ENCODE data around the gene IRX2.

The IRX2 gene

DNA sequence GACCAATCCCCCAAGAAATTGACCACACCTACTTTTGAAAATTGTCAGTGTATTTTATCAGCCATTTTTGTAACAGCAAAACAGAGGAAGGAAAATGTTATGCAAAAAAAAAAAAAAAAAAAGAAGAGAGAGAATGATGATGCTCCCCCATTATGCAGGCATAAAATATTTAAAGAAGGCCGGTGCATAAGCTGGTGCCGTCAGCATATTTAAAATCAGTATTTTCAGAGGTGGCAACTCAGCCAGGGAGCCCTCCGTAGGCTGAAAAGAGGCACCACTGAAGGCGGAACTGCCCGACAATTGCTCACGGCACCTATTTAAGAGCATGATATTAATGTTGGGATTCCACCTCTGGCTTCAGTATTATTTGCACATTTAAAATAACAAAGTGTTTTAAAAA, 33.4 kb downstream of the IRX2 start:
- no peak for DNase-seq (ENCODE audit: low spot score)

DNA sequence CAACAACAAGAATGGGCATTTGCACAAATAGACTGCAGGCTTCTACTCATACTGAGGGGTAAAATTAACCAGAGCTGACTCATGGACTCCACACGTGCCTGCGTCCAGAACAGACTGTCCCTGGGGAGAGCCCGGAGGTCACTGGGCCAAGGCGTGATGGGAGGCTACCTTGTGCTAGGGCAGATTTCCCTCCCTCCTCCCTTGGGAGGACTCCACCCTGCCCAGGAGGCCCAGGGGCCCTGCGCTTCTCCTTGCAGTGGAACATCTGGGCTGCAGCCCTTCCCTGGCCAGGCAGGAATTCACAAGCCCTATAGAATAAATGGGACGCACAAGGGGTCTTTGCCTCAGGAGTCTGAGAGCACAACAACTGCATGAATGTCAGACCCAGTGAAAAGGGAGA, 35.6 kb downstream of the IRX2 start:
- DNase-seq (ENCODE audit: low spot score) = no peak

DNA sequence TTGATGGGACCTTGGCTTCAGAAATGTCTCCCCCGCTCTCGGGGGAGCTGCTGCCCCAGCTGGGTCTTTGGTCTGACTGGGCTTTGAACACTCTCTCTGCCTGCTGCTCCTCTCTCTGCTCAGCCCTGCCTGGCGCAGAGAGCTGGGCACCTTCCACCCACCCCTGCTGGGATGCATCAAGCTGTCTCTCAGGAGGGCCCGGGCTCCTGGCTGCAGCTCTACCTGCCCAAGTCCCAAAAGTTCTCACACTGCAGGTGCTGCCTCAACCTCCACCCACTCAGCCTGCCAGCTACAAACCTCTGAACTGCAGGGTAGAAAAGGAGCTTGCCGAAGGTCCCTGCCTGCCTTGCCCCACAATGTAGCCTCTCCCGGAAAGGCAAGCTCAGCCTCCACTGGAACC, 36.7 kb downstream of the IRX2 start:
- DNase-seq (ENCODE audit: low spot score) = no peak

DNA sequence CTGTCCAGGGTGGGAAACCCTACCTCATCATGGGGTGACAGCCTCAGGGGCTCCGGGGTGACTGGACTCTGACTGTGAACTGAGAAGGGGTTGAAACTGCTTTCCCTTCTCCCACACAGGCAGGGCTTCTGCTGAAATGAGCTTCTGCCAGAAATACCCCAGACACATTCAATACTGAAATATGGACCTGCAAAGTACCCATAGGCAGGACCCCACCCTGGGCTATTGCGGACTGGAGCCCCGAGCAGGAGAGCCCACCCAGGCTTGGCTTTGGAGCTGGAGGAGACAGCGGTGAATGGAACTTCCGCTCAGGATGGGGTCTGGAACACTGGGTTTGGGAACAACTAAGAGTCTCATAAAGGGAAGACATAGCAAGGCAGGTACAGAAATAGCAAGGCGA, 37.5 kb downstream of the IRX2 start:
- DNase-seq (ENCODE audit: low spot score) = no peak

DNA sequence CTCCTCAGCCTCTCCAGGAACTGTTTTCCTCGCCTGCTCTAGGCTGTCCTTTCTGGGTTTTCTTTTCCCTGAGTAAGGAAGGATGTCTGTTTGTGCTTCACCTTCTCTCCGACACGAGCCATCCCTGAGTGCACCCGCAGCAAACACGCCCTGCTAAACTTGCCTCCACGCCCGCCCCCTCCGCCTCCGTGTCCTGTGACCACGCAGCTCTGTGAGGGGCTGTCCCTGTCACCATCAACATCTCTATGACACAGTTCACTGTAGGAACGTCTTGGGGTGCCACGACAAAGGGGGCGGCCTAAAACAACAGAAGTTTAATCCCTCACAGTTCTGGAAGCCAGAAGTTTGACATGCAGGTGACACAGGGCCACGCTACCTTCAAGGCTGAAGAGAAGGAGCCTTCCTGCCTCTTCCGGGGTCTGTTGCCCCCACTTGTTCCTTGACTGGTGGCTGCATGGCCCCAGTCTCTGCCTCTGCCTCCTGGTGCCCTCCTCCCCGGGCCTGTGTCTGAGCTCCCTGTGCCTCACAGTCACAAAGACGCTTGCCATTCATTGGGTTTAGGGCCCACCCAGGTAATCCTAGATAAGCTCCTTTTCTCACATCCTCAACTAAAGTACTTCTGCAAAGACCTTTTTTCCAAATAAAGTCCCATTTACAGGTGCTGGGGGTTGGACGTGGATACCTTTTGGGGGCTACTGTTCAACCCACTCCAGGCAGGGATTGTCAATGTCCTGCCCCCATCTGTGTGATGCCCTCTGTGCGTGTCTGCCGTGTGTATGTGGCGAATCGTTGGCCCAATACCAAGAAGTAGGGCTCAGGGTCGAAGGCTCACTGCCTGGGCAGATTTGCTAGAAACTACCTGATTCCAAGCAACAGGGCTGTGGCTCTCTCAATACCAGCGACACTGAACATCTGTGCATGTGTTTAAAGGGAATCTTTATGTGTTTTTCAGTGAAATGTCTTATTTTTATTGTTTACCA, 39.7 kb downstream of the IRX2 start:
- DNase-seq (ENCODE audit: low spot score) = no peak

DNA sequence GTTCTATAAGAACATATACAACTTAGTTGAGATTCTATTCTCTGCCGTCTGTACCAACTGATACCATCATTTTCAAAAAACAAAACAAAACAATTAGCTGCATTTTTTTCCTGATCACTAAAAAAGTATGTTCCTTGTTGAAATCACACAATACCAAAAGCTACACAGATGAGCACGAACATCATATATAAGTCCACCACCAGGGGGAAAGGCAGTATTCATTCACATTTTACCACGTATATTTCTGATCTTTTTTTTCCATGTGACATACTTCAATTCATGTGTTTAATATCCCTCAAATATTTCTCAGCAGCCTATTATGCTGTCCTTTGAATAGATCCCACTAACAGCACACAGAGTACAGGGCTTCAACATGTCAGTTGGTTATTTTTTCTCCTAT, 40.6 kb downstream of the IRX2 start:
- peak; percentile 20 for DNase-seq (ENCODE audit: low spot score)

DNA sequence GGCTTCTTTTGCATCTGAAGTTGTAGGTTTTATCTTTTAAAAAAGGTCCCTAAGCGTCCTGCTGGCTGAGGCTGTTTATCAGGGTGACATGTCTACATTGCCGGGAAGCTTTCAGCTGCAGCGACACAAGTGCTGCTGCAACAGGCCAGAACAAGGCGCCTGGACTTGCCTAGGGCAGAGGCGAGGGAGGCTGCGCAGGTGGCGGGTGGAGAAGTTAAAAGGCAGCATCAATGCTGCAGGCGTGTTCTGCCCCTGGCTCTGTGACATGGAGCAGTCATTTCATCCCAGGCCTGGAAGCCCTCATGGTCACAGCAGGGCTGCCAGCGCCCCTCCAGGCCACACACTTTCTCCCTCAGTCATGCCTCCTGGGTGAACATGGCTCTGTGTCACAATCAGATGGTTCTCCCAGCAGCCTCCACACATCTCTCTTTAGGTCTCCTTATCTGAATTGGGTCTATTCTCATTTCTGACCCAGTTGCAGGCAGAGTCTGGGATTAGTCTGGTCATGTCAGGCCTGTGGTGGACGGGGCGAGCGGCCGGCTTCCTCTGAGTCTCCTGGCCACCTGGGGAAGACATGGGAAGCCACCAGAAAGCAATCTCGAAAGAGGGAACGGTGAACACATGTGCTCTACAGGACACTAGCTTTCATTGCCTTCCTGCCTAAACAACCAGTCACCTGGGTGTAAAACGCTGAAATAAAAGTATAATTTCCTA, 41.3 kb downstream of the IRX2 start:
- no peak for DNase-seq (ENCODE audit: low spot score)

DNA sequence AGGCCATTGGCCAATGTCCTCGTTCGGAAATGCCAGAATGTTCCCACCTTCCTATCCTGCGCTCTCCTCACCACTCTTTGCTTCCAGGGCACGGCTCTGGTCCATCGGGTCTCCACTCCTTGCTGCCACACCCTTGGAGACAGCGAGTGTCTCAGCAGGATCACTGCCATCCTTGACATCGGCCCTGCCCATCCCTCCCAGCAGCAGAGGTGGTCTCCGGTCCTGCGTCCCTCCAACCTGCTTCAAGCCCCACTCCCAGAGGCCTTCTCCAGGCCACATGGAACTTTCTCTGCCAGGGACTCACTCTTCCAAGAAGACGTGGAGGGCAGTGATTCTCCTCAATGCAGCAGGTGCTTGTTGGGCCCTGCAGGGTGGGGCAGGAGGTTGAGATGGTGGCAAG, 42.7 kb downstream of the IRX2 start:
- DNase-seq (ENCODE audit: low spot score) = no peak

DNA sequence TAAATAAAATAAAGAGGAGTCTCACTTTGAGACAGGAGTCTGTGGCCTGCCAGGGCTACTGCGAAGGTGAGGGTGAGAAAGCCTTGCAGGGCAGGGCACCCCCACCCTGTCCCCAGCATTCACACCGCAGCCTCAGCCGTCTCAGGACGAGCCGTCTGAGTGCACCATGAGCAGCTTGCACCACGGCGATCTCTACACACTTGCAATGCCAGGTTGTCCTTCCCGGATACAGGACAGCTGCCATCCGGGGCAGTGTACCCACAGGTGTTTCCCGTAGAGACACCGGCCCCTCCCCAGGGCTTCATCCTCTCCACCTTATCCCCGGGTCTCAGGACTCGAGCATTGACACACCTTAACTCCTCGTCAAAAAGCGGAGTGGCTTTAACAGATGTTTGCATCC, 43.3 kb downstream of the IRX2 start:
- DNase-seq (ENCODE audit: low spot score) = no peak

DNA sequence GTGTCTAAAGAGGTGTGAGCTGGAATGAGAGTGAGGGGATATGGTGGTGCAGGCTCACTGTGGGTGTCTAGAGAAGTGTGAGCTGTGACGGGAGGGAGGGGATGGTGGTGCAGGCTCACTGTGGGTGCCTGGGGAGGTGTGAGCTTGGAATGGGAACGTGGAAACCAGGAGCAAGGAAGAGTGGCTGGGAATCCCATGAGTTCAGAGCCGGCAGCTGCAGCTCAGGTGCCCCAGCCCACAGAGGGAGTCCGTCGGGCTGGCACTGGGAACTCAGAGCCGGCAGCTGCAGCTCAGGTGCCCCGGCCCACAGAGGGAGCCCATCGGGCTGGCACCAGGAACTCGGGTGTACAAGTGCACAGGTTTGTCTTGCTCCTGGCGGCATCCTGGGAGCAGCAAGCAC, 45.6 kb downstream of the IRX2 start:
- DNase-seq (ENCODE audit: low spot score) = no peak

DNA sequence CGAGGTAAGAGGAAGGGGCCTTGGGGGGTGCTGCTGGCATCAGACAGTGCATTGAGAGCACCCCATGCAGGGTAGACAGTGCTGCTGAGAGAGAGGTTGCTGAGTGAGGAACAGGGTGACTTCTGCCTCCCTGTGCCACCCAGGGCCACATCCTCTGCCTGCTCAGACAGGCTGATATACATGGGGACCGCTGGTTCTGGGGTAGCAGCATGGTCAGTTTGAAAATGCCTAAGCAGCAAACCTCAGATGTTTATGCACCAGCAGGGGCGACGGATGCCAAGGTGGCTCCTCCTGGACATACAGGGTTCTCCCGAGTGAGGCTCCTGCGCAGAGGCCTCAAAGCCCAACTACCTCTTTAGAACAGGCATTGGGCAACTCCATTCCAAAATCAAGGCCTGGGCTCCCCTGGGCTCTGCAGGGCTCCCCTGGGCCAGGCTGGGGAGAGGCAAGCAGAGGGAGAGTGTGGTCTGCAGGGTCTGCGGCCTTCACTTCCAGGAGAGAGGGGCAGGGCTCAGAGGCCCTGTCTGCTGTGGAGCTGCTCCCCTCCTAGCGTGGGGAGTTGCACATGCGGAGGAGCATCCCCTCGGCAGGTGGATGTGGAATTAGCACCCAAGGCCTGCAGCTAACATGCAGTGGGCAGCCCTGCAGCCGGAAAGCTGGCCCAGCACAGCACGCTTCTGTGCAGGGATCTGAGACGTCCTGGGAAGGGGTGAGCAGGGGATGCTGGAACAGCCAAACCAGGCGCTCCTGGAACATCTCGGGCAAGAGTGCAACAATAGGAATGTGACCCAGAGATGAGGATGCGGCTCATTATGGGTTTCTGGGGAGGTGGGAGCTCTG, 46.5 kb downstream of the IRX2 start:
- no peak for DNase-seq (ENCODE audit: low spot score)

DNA sequence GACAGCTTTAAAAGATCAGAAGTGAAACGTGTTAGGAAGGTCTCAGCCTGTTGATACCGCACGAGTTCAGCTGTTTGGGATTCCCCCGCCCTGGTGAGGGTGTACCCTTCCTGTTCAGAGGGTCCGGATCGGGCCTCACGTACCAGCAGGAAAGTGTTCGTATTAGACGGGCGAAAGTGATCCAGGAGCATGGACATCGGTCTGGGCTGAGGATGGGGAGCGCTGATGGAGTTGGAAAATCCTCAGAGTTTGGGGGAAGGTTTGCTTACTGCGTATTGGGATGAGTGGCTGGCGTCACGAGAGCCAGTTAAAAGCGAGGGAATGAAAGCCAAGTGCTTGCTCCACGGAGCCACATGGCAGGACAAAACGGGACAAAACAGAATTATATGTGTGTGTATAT, 47.4 kb downstream of the IRX2 start:
- DNase-seq (ENCODE audit: low spot score) = no peak

DNA sequence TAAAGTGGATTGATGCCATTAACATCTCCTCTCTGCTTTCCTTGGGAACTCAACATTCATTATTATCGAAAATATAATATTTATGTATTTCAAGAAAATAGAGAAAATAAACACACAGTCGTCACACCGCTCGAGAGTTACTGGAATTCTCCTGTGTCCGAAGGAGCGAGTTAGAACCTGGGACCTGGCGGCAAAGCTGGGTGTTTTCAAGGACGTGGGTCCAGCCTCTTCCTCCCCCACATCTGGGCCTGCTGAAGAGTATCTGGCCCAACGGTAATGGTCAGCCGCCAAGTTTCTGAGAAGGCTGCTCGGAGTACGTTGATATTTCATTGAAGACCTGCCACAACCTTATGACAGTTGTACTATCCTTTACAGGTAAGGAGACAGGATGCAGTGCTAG, 47.9 kb downstream of the IRX2 start:
- no peak for DNase-seq (ENCODE audit: low spot score)

DNA sequence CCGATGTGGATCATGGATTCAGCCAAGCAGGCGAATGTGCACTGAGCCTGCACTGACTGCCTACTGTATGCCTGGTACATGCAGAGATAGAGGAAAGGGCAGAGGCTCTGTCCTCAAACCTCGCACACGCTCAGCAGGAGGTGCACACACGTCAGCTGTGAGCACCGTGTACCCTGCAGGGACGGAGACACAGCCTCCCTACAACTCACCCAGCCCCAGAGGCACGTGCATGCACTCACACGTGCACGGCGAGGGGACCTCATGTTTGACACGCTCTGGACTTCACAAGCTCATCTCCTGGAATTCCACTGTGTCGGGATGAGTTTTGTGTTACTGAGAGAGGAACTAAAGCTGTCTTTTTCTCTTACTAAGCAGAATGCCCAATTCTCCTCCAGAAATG, 48.4 kb downstream of the IRX2 start:
- no peak for DNase-seq (ENCODE audit: low spot score)

DNA sequence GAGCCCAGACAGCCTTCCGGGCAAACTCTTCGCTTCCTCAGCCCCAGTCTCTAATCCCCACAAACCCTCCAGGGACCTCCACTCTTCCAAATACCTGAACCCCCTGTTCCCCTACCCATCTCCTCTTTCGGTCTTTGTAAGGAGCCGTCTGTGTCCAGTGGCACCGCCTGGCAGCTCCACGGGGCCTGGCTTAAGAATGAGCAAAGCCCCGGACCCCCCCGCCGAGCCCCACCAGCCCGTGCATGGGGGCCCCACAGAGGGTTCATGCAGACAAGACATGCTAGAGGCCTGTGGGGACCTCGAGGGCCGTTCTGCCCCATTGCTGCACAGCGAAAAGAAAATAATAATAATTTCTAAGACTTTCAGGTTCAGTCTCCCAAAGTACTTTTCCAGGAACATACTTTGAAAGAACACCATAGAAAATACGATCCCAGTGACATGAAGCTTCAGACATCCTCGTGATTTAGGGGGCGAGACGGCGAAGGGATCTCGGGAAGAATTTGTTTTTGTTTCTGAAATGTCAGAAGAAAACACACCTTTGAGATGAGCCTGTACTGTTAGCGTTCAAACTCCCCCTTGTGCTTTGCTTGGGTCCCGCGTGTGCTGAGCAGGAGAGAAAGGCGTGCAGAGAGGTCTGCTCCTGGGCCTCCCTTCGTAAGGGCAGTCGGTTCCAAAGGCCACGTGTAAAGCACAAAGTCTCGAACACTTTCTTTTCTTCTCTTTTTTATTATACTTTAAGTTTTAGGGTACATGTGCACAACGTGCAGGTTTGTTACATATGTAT, 49.2 kb downstream of the IRX2 start:
- DNase-seq (ENCODE audit: low spot score) = no peak

DNA sequence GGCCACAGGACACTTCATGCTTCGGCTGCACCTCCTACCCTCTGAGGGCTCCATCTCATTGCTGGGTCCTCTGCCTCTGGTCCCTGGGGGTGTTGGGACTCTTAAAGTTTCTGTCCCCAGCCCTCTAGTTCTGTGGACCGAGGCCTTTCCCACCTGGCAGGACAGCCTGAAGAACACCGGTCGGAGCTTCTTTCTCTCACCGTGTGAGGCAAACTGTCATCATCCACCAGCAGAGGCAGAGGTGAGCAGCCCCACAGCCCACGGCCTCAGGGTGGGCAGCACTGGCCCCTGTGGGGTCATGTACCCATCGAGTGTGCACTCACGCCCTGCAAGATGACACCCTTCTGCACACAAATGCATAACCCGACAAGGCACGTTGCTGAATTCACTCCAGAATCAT, 49.9 kb downstream of the IRX2 start:
- no peak for DNase-seq (ENCODE audit: low spot score)

DNA sequence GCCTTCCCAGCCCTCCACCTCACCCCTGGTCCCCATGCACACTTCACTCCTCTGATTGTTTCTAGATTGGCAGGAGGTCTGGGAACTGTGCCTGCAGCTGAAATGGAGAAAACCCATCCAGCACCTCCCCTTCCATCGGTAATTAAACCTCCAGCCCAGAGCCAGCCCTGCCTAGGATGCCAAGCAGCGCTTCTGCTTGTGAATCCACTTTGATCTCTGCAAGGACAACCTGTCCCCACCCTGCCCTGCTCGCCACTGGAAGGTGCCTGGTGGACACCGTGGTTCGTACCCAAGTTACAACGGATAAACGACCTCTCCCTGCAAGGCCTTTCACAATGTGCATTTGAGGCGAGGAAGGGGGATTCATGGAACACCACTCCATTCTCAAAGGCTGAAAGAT, 50.6 kb downstream of the IRX2 start:
- DNase-seq (ENCODE audit: low spot score) = no peak

DNA sequence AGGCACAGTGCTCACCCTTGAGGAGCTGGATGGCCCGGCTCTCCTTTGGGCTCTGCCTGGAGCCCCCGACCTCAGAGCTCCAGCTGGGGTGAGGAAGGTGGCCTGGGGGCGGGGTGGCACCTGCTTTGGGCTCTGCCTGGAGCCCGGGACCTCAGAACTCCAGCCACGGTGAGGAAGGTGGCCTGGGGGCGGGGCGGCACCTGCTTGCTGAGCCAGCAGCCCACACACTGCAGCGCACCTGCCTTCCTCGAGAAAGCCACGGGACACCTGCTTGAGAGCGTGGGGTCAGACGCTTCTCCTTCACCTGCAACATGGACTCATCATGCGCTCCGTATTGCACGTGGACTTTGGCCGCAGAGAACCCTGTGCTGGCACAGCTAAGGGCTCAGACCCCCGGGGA, 51.8 kb downstream of the IRX2 start:
- DNase-seq (ENCODE audit: low spot score) = no peak

DNA sequence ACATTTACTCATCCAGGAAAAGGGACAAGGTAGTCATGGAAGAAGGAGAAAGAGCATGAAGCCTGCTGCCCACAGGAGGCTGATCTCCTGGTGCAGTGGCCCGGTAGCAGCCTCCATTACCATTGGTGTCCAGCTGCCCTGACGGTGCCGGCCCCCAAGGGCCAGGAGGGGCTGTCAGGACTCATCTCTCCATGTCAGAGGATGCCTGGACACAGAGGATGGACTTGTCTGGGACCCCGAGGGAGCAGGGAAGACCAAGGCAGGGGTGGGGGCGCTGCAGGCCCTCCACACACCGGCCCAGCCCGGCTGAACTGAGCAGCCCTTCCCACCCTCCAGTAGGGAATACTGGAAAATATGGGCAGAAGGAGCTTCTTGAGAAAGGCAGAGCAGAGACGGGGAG, 52.2 kb downstream of the IRX2 start:
- no peak for DNase-seq (ENCODE audit: low spot score)

DNA sequence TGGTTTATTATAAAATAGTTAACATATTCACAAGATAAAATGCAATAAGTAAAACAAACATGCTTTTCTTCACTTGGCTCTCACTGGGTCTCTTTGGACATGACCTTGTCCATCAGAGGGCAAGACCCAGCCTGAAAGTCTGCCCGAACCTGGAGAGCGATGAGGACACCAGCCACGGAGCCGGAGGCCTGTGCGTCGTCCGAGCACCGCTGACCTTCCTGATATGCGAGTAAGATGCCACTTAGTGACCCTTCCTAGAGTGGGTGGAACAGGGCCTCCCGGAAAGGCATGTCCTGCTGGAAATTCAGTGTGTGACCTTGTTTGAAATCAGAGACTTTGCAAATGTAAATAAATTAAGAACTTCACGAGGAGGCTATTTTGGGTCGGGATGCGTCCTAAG, 52.9 kb downstream of the IRX2 start:
- no peak for DNase-seq (ENCODE audit: low spot score)

DNA sequence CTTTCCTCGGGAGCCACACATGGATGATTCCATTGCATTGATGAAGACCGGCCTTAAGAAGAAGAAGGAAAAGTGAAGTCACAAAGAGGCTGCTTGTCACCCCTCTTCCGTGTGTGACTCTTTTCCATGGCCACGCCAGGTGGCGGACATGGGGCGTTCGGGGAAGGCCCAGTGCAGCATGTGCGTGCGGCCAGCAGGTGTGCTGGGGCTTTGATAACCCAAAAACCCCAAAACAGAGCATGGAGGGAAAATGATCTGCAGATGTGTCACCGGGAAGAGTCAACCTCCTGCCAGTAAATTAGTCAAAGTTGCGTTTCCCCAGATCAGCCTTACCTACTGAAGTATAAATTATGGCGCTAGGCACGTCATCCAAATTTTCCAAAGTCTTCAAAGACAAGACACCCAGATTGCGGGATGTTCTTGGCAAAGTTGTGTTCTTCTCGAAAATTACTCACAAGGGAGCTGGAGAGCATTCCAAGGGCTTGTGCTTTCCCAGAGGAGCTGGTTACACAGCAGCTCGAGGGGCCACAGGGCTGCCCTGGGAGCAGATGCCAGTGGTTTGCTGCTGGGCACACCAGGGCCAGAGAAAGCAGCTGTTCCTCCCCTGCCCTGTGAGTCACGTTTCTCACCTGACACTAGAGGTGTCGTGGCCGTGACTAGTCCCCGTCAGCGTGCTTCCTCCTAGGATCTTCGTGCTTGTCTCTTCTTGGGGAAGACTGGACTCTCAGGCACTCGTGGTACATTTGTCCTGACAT, 53.9 kb downstream of the IRX2 start:
- no peak for DNase-seq (ENCODE audit: low spot score)

All from COLO829 (cell line).